ENCODE data around the gene DDX25.

The DDX25 gene

GRCh38 chr11:125941267-125941618 lies 36.9 kb downstream of the DDX25 start:
- Histone ChIP-seq H2AK5ac (ENCODE audit: low read depth, low read length) (no peak overlapping the region), H3K36me3 (replicated peaks in 1 of 2; ENCODE audit: control insufficient read depth in 2 of 2, insufficient read depth in 2 of 2, low read length in 2 of 2) (no peaks in the 10 kb centered on the region), H2AFZ (ENCODE audit: low read length) (peak overlapping the region; percentile 53), H3K4me2 (ENCODE audit: insufficient read depth, low read length, poor library complexity, severe bottlenecking) (no peak overlapping the region), H3K4me1 (ENCODE audit: control insufficient read depth in 2 of 2, insufficient read depth in 1 of 2, low read depth in 1 of 2, low read length in 2 of 2) (peaks cover 3 to 13% of the 10 kb centered on the region in 2 donors), H4K91ac (ENCODE audit: low read depth, low read length, poor library complexity) (no peak overlapping the region), H3K14ac (ENCODE audit: low read length) (no peak overlapping the region), H3K4me3 (ENCODE audit: low read length in 2 of 2) (no peak overlapping the region), H3K27ac (replicated peaks; ENCODE audit: low read length) (no peak overlapping the region), H4K8ac (ENCODE audit: low read depth, low read length) (no peak overlapping the region), H3K9me3 (replicated peaks in 1 of 2; ENCODE audit: control insufficient read depth in 2 of 2, insufficient read depth in 1 of 2, low read depth in 1 of 2, low read length in 2 of 2) (no peaks in the 10 kb centered on the region), H3K9ac (ENCODE audit: low read depth, low read length, poor library complexity) (no peak overlapping the region), H2BK15ac (ENCODE audit: low read length) (peak overlapping the region; percentile 6), H2BK5ac (ENCODE audit: low read length) (no peak overlapping the region), H3K4ac (ENCODE audit: low read length) (no peak overlapping the region), H2BK120ac (ENCODE audit: low read depth, low read length) (no peak overlapping the region), H3K18ac (ENCODE audit: low read length) (peak overlapping the region; percentile 40), H3K23ac (ENCODE audit: low read depth, low read length, poor library complexity) (no peak overlapping the region), H3K79me1 (ENCODE audit: low read depth, low read length) (no peaks in the 10 kb centered on the region), H3K27me3 (ENCODE audit: control insufficient read depth in 3 of 3, insufficient read depth in 3 of 3, low read depth in 1 of 3, low read length in 3 of 3) (peaks cover 0 to 4% (median 0%) of the 10 kb centered on the region in 3 experiments), H2BK12ac (ENCODE audit: low read length) (no peak overlapping the region)
- no peak for DNase-seq (ENCODE audit: low spot score)
- WGBS, 2 donors (ENCODE audit: extremely low coverage in 2 of 2, insufficient read length in 2 of 2, insufficient replicate concordance in 1 of 2): no CpG with 5 or more reads among the region's 4 CpGs

GRCh38 chr11:125941619-125942611 lies 37.6 kb downstream of the DDX25 start:
- Histone ChIP-seq H3K27ac (replicated peaks; ENCODE audit: low read length) (no peak overlapping the region), H2BK120ac (ENCODE audit: low read depth, low read length) (no peak overlapping the region), H3K14ac (ENCODE audit: low read length) (no peak overlapping the region), H3K4me3 (ENCODE audit: low read length in 2 of 2) (no peak overlapping the region), H2BK15ac (ENCODE audit: low read length) (peak overlapping the region; percentile 6), H3K18ac (ENCODE audit: low read length) (no peak overlapping the region), H2AK5ac (ENCODE audit: low read depth, low read length) (no peak overlapping the region), H3K9me3 (replicated peaks in 1 of 2; ENCODE audit: control insufficient read depth in 2 of 2, insufficient read depth in 1 of 2, low read depth in 1 of 2, low read length in 2 of 2) (no peaks in the 10 kb centered on the region), H2BK12ac (ENCODE audit: low read length) (no peak overlapping the region), H3K4me1 (ENCODE audit: control insufficient read depth in 2 of 2, insufficient read depth in 1 of 2, low read depth in 1 of 2, low read length in 2 of 2) (peaks cover 3 to 13% of the 10 kb centered on the region in 2 donors), H3K23ac (ENCODE audit: low read depth, low read length, poor library complexity) (no peak overlapping the region), H3K4me2 (ENCODE audit: insufficient read depth, low read length, poor library complexity, severe bottlenecking) (no peak overlapping the region), H3K9ac (ENCODE audit: low read depth, low read length, poor library complexity) (no peak overlapping the region), H3K79me1 (ENCODE audit: low read depth, low read length) (no peaks in the 10 kb centered on the region), H3K27me3 (ENCODE audit: control insufficient read depth in 3 of 3, insufficient read depth in 3 of 3, low read depth in 1 of 3, low read length in 3 of 3) (peaks cover 0 to 4% (median 0%) of the 10 kb centered on the region in 3 experiments), H3K4ac (ENCODE audit: low read length) (no peak overlapping the region), H4K8ac (ENCODE audit: low read depth, low read length) (no peak overlapping the region), H2AFZ (ENCODE audit: low read length) (peak overlapping the region; percentile 53), H2BK5ac (ENCODE audit: low read length) (no peak overlapping the region), H3K36me3 (replicated peaks in 1 of 2; ENCODE audit: control insufficient read depth in 2 of 2, insufficient read depth in 2 of 2, low read length in 2 of 2) (no peaks in the 10 kb centered on the region), H4K91ac (ENCODE audit: low read depth, low read length, poor library complexity) (no peak overlapping the region)
- no CpG with 5 or more reads among the region's 20 CpGs for WGBS, 2 donors (ENCODE audit: extremely low coverage in 2 of 2, insufficient read length in 2 of 2, insufficient replicate concordance in 1 of 2)
- DNase-seq (ENCODE audit: low spot score): peak; percentile 32

DNA sequence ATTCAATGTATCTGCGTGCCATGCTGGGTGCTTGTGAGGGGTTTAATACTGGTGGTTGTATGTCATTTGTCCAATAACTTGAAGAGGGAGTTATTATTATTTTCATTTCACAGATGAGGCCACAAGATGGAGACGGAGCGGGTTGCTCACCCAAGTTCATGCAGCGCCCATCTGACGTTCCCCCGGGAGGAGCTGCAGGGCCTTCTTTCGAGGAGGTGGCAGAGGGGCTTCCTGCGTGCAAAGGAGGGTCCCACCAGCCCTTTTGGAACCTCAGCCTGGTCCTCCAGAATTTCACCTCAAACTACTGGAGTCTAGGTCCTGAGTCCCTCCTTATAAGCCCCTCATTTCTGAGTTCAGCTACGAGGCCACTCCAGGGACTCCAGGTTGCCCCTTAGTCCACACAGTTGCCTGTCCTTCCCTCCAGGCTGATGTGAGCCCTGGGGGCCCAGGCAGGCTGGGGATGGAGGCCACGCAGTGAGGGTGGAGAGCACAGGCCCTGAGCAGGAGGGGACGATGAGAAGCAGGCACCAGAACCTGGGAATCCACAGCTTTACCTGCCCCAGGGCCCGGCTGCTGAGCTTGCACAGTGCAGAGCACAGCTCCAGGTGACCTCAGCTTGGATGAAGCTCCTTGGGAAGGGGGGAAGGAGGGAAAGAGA lies 38.6 kb downstream of the DDX25 start:
- DNase-seq (ENCODE audit: low spot score): no peak
- H2BK15ac ChIP-seq (ENCODE audit: low read length): no peak overlapping the region
- no peak overlapping the region for H4K91ac ChIP-seq (ENCODE audit: low read depth, low read length, poor library complexity)
- no peak overlapping the region for H3K4me3 ChIP-seq (ENCODE audit: low read length in 2 of 2)
- peaks cover 3 to 13% of the 10 kb centered on the region in 2 donors for H3K4me1 ChIP-seq (ENCODE audit: control insufficient read depth in 2 of 2, insufficient read depth in 1 of 2, low read depth in 1 of 2, low read length in 2 of 2)
- H3K9me3 ChIP-seq (replicated peaks in 1 of 2; ENCODE audit: control insufficient read depth in 2 of 2, insufficient read depth in 1 of 2, low read depth in 1 of 2, low read length in 2 of 2): no peaks in the 10 kb centered on the region
- no peak overlapping the region for H2AFZ ChIP-seq (ENCODE audit: low read length)
- H3K27ac ChIP-seq (replicated peaks; ENCODE audit: low read length): no peak overlapping the region
- no peak overlapping the region for H3K4me2 ChIP-seq (ENCODE audit: insufficient read depth, low read length, poor library complexity, severe bottlenecking)
- no peaks in the 10 kb centered on the region for H3K36me3 ChIP-seq (replicated peaks in 1 of 2; ENCODE audit: control insufficient read depth in 2 of 2, insufficient read depth in 2 of 2, low read length in 2 of 2)
- no CpG with 5 or more reads among the region's 12 CpGs for WGBS, 2 donors (ENCODE audit: extremely low coverage in 2 of 2, insufficient read length in 2 of 2, insufficient replicate concordance in 1 of 2)
- H2AK5ac ChIP-seq (ENCODE audit: low read depth, low read length): peak overlapping the region; percentile 22
- H3K27me3 ChIP-seq (ENCODE audit: control insufficient read depth in 3 of 3, insufficient read depth in 3 of 3, low read depth in 1 of 3, low read length in 3 of 3): peaks cover 0 to 4% (median 0%) of the 10 kb centered on the region in 3 experiments
- no peak overlapping the region for H3K9ac ChIP-seq (ENCODE audit: low read depth, low read length, poor library complexity)
- peak overlapping the region; percentile 91 for H2BK12ac ChIP-seq (ENCODE audit: low read length)
- H3K23ac ChIP-seq (ENCODE audit: low read depth, low read length, poor library complexity): peak overlapping the region; percentile 13
- H2BK120ac ChIP-seq (ENCODE audit: low read depth, low read length): no peak overlapping the region
- H3K79me1 ChIP-seq (ENCODE audit: low read depth, low read length): no peaks in the 10 kb centered on the region
- H2BK5ac ChIP-seq (ENCODE audit: low read length): no peak overlapping the region
- no peak overlapping the region for H3K14ac ChIP-seq (ENCODE audit: low read length)
- H3K4ac ChIP-seq (ENCODE audit: low read length): no peak overlapping the region
- no peak overlapping the region for H4K8ac ChIP-seq (ENCODE audit: low read depth, low read length)
- peak overlapping the region; percentile 30 for H3K18ac ChIP-seq (ENCODE audit: low read length)
